Frontal cortex (tissue), 4 donors: ENCODE measurements around the gene STYK1. TPM values are rescaled to one million over a fixed set of nuclear protein-coding genes. Genes with fewer than 3 reads are reported as not detected.
"Not testable (repeated sequence)": the region's sequence is repeated elsewhere in the genome, so short reads cannot be mapped to it uniquely, and the experiment has no call there.

Experiments
- DNase-seq, 2 donors: peaks; one replicate each; pipeline ENCODE4 v3.0.0; 2012; ENCODE audit warnings: low spot score in 2 of 2
- FAIRE-seq: peaks from 2 replicates; lab custom pipeline; 2012; peaks lifted over from hg19 to GRCh38; lab: Jason Lieb, UNC
- total RNA-seq: library from RNA; depleted of rRNA; stranded (reverse); fragments of >200 nt; gene quantifications from one replicate; pipeline ENCODE4 v1.2.3, GENCODE V29; 2014
- donor health status: control.
- donor health status: control.
- donor health status: control.

Gene STYK1
- total RNA-seq, 1 donor from 2014 or later, result 2.9 TPM

DNA sequence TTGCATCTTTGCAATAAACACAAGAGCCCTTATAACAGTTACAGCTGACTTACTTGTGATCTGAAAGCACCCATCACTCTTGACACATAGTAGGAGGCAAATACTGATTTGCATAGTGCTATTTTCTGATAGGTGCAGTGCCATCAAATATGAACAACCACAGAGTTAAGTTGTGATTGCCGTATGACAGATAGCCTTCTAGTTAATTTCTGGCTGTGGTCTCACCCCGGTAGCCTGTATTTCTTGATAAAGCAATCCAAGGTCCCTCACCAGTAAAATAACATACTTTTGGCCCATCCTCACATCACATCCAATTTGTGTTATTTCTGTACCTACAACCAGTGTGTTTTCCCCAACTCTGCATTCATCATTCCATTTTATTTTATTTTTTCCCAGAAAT lies 23.3 kb upstream of the STYK1 start:
- FAIRE-seq (no peak), DNase-seq (no peak)

DNA sequence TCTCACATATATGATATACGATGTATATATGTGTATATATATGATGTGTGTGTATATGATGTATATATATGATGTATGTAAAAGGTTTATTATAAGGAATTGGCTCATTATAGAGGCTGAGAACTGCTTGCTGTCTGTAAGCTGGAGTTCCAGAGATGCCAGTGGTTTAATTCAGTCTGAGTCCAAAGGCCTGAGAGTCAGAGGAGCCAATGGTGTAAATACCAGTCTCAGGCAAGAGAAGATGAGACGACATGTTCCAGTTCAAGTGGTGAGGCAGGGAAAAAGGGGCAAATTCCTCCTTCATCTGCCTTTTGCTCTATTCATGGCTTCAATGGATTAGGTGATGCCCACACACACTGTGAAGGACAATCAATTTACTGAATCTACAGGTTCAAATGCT lies 17.1 kb upstream of the STYK1 start:
- FAIRE-seq, result no peak
- DNase-seq, result no peak

DNA sequence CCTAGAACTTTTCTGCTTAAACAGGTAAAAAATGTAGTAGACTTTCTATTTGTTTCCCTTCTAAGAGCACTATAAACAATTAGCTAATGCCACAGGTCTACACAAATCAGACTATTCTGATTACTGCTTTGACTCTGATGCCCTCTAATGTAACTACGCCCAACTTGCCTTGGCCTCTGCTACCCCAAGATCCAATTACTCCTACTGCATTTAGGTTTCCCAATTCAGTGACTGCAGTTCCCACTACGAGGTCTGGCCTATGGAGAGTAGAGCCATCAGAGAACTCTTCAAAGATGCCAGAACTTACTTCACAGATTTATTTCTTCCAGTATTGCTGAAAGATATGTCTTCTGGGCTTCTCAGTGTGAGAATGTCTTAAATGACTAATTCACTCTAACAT lies 15.3 kb upstream of the STYK1 start:
- no peak for DNase-seq
- FAIRE-seq, result no peak

DNA sequence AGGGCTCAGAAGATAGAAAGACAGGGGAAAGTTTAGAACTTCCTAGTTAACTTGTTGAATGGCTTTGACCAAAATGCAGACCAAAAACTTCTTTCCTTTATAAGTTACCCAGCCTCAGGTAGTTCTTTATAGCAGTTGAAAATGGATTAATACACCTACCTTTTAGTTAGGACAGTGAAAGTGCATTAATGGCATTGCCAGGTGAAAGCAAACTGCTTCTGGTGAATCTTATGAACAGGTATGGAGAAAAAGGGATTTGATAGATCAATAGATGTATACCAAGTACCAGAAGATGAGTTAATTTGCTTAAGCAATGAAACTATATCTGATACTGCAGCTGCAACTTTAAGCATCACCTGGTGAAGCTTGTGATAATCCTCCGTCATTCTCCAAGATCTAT lies 14.2 kb upstream of the STYK1 start:
- FAIRE-seq (no peak), DNase-seq (no peak)

DNA sequence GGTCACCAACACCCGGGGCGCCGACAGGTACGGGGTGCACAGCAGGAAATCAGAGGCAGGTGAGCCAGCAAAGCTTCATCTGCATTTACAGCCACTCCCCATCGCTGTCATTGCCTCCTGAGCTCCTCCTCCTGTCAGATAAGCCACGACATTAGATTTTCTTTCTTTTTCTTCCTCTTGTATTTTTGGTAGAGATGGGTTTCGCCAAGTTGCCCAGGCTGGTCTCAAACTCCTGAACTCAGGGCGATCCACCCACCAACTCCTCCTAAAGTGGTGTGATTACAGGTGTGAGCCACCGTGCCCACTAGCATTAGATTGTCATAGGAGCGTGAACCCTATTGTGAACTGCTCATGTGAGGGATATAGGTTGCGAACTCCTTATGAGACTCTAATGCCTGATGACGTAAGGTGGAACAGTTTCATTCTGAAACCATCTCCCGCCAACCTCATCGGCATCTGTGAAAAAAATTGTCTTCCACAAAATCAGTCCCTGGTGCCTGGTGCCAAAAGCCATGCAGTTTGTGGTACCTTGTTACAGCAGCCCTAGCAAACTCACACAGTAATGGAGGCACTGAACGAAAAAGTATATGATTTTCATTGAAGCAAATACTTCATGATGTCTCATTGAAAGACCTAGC lies 1.5 kb downstream of the STYK1 start:
- DNase-seq (no peak), FAIRE-seq (no peak)

DNA sequence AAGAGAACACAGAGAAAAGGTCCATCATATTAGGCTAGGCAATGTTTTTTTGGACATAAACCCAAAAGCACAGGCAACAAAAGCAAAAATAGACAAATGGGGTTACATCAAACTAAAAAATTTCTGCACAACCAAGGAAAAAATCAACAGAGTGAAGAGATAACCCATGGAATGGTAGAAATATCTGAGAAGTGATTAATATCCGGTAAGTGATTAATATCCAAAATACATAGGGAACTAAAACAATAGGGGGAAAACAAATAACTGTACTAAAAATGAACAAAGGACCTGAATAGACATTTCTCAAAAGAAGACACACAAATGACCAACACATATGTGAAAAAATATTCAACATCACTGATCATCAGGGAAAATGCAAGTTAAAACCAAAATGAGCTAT lies 4.3 kb downstream of the STYK1 start:
- FAIRE-seq (no peak), DNase-seq (no peak)

DNA sequence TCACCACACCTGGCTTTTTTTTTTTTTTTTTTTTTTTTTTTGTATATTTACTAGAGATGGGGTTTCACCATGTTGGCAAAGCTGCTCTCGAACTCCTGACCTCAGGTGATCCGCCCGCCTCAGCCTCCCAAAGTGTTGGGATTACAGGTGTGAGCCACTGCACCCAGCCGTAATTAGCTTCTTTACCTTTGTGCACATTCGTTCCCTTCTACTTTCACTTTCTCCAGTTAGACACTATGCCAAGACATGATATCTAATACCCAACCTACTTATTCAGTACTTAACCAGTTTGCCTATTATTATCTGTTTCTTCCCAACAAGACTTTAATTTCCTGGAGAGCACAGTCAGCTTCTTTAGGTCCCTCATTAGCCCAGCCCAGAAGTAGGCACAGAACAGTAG lies 5.3 kb downstream of the STYK1 start:
- no peak for DNase-seq
- FAIRE-seq, result no peak

DNA sequence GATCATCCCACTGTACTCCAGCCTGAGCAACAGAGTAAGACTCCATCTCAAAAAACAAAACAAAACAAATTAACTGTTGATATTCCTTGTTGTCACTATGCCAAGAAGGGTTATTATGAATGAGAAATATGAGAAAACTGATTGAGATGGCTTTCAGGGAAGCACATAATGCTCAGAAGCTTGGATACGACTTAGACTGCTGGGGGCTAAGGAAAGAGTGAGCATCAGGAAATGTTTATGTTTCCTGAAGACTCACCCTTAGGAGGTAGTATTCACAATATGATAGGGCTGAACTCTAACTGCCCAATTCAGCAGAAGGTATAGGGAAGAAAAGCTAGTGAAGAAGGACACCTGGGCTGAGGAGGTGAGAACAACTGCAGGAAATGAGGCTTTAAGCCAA lies 6.3 kb downstream of the STYK1 start:
- DNase-seq (no peak), FAIRE-seq (no peak)

DNA sequence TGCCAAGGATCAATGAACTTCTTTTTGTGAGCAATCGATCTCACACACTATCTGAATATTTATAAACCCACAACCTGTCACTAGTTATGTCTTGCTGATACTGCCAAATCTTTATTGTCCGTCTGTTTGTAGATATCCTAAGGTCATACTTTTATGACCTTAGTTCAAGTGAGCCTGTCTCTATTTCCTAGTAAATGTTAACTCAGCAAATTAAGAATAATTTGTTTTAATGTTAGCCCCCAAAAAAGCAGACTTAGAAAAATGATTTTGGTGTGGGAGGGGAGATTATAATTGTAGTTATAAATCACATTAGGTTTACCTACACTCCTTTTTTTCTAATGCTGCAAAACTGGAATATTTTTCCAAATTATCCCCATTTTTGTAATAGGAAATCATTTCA lies 9.4 kb downstream of the STYK1 start:
- DNase-seq (no peak), FAIRE-seq (no peak)

DNA sequence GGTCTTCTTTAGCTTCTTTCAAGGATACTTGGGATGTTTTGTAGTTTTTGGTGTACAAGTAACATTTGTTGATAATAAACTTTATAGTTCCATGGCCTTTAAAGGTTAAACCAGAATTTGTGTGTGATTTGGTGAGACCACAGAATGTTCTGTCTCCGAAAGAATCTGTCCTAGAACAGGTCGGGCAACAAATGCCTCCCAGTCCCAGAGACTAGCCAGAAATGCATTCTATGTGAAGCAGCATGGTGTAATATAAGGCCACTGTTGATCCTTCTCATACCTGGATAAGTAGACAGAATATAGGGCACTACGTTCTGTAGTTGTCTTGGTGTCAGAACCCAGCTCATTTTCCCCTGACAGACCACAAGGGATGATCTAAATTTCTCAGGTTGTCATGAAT lies 10.0 kb downstream of the STYK1 start:
- FAIRE-seq, result no peak

DNA sequence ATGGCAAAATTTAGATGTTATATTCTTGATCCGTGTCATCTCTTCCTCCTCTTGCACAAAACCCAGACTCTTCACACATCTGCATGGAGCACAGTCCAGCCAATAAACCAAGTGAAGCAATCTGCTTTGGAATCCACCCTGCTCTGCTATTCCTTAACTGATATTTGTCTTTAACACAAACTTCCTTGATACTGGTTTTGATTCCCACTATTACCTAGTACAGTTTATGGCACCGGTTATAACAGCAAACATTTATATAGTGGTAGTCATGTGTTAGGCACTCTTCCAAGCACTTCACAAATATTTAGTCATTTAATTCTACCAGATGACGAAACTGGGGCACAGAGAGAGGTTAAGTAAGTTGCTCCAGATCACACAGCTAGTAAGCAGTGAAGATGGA lies 12.5 kb downstream of the STYK1 start:
- DNase-seq, result no peak
- no peak for FAIRE-seq

More for the DNA sequence above, 10.0 kb downstream of the STYK1 start:
- no peak for DNase-seq

DNA sequence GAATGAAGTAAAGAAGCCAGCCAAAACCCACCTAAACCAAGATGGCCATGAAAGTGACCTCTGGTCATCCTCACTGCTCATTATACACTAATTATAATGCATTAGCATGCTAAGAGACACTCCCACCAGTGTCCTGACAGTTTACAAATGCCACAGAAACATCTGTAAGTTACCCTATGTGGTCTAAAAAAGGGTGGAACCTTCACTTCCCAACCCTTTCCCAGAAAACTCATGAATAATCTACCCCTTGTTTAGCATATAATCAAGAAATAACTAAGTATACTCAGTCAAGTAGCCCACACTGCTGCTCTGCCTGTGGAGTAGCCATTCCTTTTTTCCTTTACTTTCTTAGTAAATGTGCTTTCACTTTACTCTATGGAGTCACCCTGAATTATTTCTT lies 19.8 kb downstream of the STYK1 start:
- DNase-seq (no peak), FAIRE-seq (no peak)

DNA sequence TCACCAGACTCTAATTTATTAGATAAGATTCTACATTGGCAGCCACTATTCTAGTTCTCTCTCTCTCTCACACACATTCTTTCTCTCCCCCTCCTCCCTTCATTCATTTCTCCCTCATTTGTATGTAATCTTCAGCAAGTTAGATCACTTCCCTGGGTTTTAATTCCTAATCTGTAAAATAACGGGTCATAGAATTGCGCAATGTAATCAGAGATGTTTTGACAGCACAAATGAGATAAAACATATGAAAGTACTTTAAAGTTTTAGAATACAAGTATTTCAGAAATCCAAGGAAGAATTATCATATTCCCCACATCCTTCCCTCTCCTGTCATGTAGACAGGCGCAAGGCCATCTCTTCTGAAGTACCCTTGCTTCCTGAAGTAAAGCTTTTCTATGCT lies 21.7 kb downstream of the STYK1 start:
- DNase-seq (no peak), FAIRE-seq (no peak)

DNA sequence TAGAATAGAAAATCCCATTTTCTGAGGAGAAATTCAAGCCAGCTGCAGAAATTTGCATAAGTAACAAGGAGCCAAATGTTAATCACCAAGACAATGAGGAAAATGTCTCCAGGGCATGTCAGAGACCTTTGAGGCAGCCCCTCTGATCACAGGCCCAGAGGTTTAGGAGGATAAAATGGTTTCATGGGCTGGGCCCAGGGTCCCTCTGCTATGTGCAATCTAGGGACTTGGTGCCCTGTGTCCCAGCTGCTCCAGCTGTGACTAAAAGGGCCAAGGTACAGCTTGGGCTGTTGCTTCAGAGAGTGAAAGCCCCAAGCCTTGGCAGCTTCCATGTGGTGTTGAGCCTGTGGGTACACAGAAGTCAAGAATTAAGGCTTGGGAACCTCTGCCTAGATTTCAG lies 27.3 kb downstream of the STYK1 start:
- not testable (repeated sequence) for DNase-seq, FAIRE-seq

DNA sequence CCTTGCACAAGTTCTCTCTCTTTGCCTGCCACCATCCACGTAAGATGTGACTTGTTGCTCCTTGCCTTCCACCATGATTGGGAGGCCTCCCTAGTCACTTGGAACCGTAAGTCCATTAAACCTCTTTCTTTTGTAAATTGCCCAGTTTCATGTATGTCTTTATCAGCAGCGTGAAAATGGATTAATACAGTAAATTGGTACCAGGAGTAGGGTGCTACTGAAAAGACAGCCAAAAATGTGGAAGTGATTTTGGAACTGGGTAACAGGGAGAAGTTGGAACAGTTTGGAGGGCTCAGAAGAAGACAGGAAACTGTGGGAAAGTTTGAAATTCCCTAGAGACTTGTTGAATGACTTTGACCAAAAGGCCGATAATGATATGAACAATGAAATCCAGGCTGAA lies 27.9 kb downstream of the STYK1 start:
- DNase-seq (no peak), FAIRE-seq (no peak)

DNA sequence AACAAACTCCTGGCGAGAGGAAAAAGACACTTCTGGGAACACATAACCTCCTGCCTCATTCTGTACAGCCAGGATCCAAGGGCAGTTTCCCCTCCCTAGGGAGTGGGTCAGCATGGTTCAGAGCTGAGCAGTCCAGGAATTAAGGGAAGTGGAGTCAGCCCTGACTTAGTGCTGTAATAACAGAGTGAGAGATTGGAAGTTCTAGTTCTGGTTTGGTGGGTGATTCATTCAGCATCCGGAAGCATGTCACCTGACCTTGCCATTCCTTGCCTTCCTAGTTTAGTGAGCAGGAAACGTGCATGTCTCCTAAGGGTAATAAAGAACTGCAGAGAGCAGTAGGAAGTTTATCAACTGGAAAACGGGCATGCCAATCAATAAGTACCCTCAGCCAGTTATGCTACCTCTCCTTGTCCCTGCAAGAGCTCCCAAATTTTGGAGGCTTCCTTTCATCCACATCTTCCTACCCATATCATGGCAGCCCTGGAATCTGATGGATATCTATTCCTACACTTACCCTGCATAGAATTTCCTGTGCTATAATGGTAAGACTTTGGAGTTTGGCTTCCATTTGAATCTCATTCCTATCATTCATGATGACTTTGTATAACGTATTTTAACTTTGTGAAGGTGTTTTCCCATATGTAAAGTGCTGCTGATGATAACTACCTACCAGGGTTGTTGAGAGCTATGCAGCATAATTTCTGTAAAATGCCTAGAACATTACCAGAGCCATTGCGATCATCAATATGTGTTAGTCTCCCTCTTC lies 31.9 kb downstream of the STYK1 start:
- no peak for FAIRE-seq
- DNase-seq, result no peak

DNA sequence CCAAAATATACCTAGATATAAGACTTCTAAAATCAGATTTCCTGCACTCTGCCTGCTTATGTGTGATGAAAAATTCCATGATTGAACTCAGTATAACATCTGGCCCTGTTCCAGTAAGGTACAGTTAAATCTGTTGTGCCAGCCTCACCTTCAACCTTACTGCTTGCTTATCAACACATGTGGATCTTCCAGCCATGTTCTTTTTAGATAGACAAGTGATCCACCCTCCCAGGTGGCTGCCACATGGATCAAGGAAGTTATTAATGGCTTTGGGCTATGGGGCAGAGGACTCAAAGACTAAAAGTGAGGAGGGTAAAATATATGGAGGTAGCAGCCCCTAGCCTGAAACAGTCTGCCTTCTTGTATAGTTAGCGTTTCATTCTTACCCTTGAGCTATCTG lies 35.1 kb downstream of the STYK1 start:
- FAIRE-seq (no peak), DNase-seq (no peak)

DNA sequence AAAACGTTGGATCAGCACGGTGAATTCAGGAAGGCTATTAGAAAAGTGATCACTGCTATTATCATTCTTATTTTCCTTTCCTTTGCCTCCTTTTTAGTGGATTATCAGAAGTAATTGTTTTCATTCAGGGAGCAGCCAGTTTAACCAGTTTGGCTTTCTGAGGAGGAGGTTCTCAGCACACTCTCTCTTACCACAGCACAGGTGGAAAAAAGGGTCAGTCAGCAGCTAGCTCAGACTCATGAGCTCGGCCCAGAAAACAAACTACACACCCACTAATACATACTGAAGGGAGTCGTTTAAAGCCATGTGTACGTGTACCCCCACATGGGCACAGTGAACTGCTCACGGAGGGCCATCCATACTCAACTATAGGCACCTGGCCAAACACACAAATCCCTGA lies 37.2 kb downstream of the STYK1 start:
- DNase-seq, result no peak
- FAIRE-seq, result no peak

DNA sequence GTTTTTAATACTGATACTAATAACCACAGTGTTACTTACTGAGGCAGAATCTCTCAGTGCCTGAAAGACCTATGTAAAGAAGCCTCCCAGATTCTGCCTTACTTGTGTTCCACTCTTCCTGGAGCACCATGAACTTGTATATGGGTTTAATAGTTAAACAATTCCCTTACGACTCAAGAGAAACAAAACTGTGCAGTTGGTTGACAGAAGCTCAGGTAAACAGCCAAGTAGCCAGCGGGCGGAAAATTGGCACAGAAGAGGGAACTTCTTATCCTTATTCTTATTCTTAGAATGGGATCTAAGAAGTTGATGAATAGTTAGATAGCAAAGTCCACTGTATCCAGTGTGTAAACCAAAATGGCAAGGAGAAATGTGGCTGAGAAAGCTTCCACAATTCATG lies 37.7 kb downstream of the STYK1 start:
- no peak for FAIRE-seq
- no peak for DNase-seq

DNA sequence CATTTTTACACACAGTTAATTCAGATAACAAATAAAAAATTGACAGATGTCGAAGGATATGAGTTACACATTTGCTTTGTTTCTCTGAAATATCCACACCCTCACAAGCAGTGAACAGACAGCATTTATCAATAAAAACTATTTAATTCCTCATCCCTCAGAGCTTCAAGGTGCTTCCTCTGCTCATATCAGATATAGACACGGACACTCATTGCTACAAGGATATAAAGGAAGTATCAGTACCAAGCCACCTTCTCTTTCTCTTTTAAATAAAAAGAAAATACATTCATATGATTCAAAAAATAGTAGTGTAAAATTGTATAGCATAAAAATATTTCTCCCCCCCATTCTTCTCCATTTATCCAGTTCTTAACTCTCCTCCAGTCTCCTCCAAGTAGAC lies 38.5 kb downstream of the STYK1 start:
- no peak for FAIRE-seq
- DNase-seq, result no peak

DNA sequence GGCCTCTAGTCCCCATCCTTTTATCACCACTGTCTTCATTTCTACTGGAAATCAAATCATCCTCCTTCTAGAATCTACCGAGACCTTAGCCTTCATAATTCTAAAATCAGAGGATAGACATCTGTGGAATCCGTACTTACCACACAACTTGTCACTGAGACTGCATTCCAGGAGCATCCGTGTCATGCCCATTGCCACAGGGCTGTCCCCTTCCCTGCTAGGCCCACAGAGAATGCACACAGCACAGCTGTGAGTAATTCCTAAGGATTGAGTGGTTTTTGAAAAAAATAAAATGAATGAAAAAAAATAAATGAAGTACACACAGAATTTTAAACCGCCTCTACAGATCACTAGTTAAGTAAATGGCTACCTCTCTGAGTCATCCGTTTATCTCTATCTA lies 39.4 kb downstream of the STYK1 start:
- no peak for DNase-seq
- FAIRE-seq, result no peak

DNA sequence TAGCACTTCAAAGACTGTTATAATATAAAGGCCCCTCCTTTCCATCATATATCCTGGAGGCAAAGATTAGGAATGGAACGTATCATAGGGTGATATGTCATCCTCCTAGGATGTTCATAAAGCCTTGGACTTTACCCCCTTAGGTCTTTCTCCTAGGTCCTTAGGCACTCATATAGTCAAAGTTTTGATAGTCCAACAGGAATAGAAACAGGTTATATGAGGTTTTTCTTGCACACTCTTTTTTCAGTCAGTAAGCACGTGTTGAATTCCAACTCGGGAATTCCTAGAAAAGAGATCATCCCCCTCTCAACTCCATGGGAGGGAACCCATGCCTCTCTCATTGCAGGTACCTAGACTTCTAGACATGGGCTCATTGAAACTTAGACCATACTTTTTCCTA lies 40.3 kb downstream of the STYK1 start:
- DNase-seq, result no peak
- no peak for FAIRE-seq
